Activated T-helper 1 cell treated with Interleukin-2 at 50 U/mL for 16 hours (primary cell): ENCODE measurements around the gene MCCD1.

Experiments used
- DNase-seq: peaks from one replicate; pipeline ENCODE4 v3.0.0-alpha.2; 2020; ENCODE audit warnings: low read depth

MCCD1 gene

DNA sequence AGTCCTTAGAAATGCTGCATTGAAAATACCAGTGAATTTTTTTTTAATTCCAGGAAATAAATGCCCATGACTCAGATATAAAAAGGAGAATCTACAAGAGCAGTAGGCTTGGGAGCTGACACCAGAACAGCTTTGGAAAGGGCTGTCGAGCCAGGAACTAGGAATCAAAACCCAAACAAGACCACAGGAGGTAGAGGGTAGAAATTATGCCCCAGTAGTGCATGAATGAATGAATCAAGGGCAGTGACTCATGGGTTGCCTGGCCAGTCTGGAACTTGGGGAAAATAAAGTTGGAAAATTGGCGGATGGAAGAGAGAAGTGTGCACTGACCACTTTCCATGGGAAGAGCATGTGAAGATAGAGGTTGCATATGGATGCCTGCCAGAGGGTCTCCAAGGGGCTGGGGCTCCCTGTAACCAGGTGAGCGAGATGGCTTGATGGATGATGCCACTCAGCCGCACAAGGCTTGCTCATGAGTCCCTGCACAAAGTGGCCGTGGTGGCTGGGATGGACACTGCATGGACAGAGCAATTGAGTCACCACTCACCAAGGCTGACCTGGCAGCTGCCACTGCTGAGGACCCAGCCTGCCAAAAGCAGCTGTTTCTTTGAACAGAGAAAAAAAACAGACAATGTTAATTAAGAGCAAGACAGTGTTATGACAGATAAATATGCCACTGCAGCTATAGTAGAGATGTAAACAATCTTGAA is 15.2 kb upstream of the MCCD1 start:
- DNase-seq: no peak

DNA sequence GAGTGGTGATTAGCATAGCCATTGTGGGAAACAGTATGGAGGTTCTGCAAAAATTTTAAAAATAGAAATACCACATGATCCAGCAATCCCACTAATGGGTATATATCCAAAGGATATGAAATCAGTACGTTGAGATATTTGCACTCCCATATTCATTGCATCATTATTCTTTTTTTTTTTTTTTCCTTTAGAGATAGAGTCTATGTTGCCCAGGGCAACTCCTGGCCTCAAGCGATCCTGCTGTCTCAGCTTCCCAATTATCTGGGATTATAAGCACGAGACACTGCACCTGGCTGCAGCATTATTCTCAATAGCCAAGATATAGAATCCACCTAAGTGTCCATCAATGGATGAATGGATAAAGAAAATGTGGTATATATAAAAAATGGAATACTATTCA is 6.9 kb upstream of the MCCD1 start:
- DNase-seq: no peak

DNA sequence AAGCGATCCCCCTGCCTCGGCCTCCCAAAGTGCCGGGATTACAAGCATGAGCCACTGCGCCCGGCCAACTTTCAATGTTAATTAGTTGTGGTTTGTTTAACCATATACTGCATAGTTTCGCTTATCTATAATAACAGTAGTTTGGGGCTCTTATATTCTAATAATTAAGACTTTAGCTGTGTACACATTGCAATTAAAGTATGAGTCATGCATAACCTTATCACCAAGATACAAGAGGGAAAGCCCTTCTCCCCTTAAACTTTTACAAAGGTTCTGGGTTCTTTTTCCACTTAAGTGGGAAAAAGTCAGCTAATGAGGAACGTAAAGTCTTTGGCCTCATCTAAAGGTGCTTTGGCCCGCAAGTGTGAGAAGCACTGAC is 3.2 kb upstream of the MCCD1 start:
- DNase-seq: no peak

GRCh38 chr6:31525932-31526591 is 2.7 kb upstream of the MCCD1 start:
- DNase-seq: no peak

DNA sequence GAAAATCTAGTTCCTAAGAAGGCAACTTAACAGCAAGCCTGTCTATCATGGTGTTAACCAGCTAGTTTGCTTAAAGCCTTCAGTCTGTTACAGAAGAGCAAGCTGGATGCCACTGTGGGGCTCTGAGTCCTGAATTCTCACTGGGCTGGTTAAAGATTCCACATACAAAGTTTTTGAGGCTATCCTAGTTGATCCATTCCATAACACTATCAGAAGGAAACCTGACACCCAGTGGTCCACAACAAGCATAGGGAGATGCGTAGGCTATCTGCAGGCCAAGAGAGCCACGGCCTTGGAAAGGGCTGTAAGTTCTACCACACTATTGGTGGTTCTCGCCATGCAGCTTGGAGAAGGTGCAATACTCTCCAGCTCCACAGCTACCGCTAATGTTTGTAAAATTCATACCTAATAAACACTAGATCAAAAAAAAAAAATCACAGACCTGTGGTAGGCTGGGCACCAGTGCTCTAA is 420 bp upstream of the MCCD1 start:
- DNase-seq: no peak

GRCh38 chr6:31529329-31530150 is 778 bp downstream of the MCCD1 start:
- DNase-seq: no peak

DNA sequence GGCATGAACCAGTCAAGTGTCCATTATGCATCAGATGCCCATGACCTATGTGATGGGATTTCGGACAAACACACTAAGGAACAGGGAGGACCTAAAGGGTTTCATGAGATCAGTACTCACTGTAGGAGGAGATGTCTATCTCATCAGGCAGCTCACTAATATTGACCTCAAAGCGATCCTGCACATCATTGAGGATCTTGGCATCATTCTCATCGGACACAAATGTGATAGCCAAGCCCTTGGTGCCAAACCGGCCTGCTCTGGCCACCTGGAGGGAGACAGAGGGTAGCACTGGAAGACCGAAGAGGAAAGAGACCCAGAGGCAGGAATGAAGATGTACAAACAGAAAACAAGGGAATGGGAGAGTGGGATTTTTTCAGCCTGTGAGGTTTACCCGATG is 1.9 kb downstream of the MCCD1 start:
- no peak for DNase-seq

- DNase-seq: no peak
These were observed 2.4 kb downstream of the MCCD1 start for GRCh38 chr6:31531162-31531561.

- DNase-seq: no peak
These were observed 3.2 kb downstream of the MCCD1 start for GRCh38 chr6:31531771-31532643.

GRCh38 chr6:31532644-31533454 is 4.1 kb downstream of the MCCD1 start:
- no peak for DNase-seq

DNA sequence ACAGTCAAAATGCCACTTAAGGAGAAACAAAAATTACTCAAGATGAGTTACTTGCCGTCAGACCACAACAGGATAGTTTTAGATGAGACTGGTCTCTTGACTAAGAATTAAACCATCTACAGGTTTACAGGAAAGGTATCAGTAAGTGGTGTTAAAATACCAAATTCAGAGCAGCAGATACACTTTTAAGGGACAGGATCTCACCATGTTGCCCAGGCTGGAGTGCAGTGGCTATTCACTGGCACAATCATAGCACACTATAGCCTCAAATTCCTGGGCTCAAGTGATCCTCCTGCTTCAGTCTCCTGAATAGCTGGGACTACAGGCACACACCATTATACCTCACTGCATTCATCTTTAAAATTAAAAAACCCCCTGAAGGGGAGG is 4.7 kb downstream of the MCCD1 start:
- no peak for DNase-seq

- no peak for DNase-seq
These were observed 5.2 kb downstream of the MCCD1 start for GRCh38 chr6:31534011-31534410.

- DNase-seq: no peak
These were observed 5.8 kb downstream of the MCCD1 start for GRCh38 chr6:31534521-31535040.

DNA sequence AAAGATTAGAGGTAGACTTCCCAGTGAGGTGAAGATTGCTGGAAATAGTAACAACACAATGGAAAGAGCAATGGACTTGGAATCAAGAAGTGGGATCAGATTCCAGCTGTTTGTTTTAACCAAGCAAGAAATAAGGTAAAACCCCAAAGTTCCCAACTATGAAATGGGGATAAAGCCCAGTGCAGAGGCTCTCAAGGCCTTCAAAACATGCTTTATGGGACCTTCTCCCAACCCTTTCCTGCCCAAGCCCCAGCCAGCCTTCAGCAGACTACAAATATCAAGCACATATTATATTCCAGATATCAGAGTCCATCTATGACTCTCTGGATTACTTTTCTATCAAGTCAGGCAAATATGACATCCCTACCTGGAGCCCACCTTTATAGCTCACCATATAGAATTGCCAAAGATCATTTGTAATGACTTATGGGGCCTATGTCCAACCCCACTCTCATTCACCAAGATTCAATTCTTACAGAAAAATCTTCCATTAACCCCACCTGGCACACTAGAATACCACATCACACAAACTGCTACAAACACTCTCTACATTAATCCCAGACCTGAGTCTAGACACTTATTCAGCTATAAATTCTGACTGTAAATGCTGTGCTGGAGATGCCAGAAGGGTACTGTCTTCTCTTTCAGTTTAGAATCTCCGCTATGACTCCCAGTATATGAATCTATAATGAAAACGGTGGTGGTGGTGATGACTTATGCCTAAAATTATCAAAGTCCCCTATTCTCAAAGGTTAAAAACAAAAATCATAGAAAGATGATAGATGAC is 7.0 kb downstream of the MCCD1 start:
- DNase-seq: no peak

GRCh38 chr6:31538805-31539400 is 10.1 kb downstream of the MCCD1 start:
- no peak for DNase-seq

DNA sequence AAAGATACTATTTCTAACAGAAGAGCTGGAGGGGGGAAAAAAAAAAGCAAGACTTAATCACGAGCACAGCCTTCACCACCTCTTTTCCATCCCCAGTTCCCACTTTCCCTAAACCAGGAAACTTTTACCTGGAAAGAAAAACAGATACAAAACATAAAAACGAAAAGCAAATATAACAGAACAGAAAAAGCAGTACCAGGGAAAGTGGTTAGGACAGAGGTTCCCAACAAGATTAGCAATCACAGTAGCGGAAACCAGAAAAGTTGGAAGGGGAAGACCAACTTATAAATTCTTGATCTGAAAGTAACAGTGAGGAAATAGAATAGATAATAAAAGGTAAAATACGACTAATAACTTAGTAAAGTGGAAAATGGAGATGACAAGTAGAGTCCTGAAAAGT is 11.9 kb downstream of the MCCD1 start:
- no peak for DNase-seq

DNA sequence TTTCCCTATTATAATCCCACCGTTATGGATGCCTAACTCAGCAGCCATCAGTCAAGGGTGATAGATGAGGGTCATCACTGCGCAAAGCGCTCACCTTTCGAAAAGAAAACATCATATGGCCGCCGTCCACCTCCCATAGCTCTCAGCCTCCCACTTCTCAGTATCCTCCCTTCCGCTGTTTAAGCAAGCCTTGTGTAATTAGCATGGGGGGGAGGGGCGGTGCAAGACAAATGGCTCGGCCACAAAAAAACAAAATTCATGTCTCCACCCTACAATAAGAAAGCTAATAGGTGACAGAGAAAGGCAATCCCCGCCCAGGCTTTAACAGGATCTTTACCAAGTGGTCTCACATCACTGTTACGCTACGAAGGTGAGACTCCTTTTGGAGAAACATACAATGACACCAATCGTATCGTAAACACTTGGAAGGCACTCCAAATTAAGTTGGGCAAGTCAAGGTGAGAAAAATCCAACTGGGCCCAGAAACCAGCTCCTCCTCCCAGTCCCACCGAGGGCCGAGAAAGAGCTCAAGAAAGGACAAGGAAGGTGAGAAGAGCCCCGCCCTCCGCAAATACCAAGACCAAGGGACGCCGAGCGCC is 12.4 kb downstream of the MCCD1 start:
- peak; percentile 58 for DNase-seq

GRCh38 chr6:31541658-31542521 is 13.1 kb downstream of the MCCD1 start, which contains the start of gene DDX39B:
Gene DDX39B (minus strand): TSS chr6:31542003. CDS start chr6:31540532, 1,471 bp downstream.
- DNase-seq: peak; percentile 91
